Measurements from ENCODE around the gene SCMH1. TPM values are rescaled to one million over a fixed set of nuclear protein-coding genes. Genes with fewer than 3 reads are reported as not detected.
"Not testable (repeated sequence)": the region's sequence is repeated elsewhere in the genome, so short reads cannot be mapped to it uniquely, and the experiment has no call there.

SCMH1 gene
- total and polyA plus RNA-seq, 10 donors = 8.6 to 40.5 (median 26.1) TPM

DNA sequence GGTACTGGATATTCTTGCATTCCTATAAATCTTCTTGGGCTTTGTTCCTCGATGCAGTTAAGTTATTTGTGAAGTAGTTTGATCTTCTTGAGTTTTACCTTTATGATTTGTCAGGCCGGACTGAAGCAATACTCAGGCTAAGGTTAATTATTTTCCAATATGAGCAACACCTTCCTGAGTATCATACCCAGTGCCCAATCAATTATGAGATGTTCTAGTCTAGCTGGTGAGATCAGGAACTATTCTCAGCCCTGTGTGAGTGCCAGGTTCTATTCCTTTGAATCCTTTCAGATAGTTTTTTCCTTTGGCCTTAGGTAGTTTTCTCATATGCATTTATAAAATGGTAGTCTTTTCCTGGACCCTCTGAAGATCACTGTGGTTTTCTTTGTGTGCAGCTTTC lies 92.5 kb downstream of the SCMH1 start:
- peaks cover 0 to 66% (median 14%) of the 10 kb centered on the region in 6 donors for H3K36me3 ChIP-seq
- WGBS, 5 donors = 66 to 79% (median 73%) methylated on average over 2 of the region's 2 CpGs
- no peaks in the 10 kb centered on the region for H3K4me1 ChIP-seq
- no peak overlapping the region for H3K27ac ChIP-seq
- no peaks in the 10 kb centered on the region for H3K27me3 ChIP-seq (replicated peaks in 1 of 7)
- TF ChIP-seq POLR2A (IDR thresholded peaks at IDR 0.05) = no peak
- TF ChIP-seq POLR2AphosphoS5 (IDR thresholded peaks at IDR 0.05) = no peak
- TF ChIP-seq, protein P1, sequence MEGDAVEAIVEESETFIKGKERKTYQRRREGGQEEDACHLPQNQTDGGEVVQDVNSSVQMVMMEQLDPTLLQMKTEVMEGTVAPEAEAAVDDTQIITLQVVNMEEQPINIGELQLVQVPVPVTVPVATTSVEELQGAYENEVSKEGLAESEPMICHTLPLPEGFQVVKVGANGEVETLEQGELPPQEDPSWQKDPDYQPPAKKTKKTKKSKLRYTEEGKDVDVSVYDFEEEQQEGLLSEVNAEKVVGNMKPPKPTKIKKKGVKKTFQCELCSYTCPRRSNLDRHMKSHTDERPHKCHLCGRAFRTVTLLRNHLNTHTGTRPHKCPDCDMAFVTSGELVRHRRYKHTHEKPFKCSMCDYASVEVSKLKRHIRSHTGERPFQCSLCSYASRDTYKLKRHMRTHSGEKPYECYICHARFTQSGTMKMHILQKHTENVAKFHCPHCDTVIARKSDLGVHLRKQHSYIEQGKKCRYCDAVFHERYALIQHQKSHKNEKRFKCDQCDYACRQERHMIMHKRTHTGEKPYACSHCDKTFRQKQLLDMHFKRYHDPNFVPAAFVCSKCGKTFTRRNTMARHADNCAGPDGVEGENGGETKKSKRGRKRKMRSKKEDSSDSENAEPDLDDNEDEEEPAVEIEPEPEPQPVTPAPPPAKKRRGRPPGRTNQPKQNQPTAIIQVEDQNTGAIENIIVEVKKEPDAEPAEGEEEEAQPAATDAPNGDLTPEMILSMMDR (IDR thresholded peaks at IDR 0.05 in 8 of 11, conservative IDR thresholded peaks at IDR 0.05 in 3 of 11) = no peak
- DNase-seq = no peak
- H3K4me3 ChIP-seq = no peak overlapping the region
- intact Hi-C loops (cut with DNase I; ENCODE audit: low total_unique reads) = no loop called here
- no peaks in the 10 kb centered on the region for H3K9me3 ChIP-seq

DNA sequence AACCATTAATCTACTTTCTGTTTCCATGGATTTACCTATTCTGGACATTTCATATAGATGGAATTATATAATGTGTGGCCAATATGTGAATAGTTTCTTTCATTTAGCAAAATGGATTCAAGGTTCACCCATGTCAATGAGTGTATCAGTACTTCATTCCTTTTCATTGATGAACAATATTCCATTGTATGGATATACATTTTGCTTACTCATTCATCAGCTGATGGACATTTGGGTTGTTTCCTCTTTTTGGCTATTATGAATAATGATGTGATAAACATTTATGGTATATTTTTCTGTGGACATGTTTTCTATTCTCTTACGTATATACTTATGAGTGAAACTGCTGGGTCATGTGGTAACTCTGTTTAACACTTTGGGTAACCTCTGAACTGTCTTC lies 97.8 kb downstream of the SCMH1 start:
- no peaks in the 10 kb centered on the region for H3K27me3 ChIP-seq (replicated peaks in 1 of 7)
- no peaks in the 10 kb centered on the region for H3K4me1 ChIP-seq
- intact Hi-C loops (cut with DNase I; ENCODE audit: low total_unique reads) = no loop called here
- no peak overlapping the region for H3K4me3 ChIP-seq
- H3K27ac ChIP-seq = no peak overlapping the region
- H3K9me3 ChIP-seq = peaks cover 0 to 21% (median 19%) of the 10 kb centered on the region in 8 donors
- WGBS, 5 donors = 85 to 100% (median 93%) methylated on average over 1 of the region's 1 CpG
- no peak for DNase-seq
- TF ChIP-seq, protein P1 (IDR thresholded peaks at IDR 0.05 in 8 of 11, conservative IDR thresholded peaks at IDR 0.05 in 3 of 11) = no peak
- no peak for TF ChIP-seq POLR2A (IDR thresholded peaks at IDR 0.05)
- peaks cover 0 to 62% (median 24%) of the 10 kb centered on the region in 6 donors for H3K36me3 ChIP-seq

DNA sequence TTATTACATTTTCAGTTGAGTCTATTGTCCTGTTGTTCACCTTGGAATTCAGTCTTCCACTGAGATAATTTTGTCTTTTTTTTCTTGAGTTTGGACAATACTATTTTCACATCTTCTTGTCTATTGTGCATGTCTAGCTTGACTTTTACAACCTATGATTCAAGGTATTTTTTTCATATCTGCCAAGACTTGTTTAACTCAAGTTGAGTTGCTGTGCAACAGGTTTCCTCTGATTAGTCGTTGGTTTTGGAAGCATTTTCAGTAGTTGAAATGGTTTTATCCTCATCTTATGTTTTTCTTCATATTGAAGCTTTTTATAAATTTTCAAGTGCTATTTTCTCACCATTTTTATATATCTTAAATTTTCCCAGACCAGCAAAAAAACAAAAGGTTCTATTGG lies 103.6 kb downstream of the SCMH1 start:
- no peaks in the 10 kb centered on the region for H3K27me3 ChIP-seq (replicated peaks in 1 of 7)
- H3K4me3 ChIP-seq = no peak overlapping the region
- TF ChIP-seq, protein P1 (IDR thresholded peaks at IDR 0.05 in 8 of 11, conservative IDR thresholded peaks at IDR 0.05 in 3 of 11) = no peak
- TF ChIP-seq POLR2AphosphoS5 (IDR thresholded peaks at IDR 0.05) (no peak), POLR2A (IDR thresholded peaks at IDR 0.05) (no peak)
- no peak overlapping the region for H3K27ac ChIP-seq
- intact Hi-C loops (cut with DNase I; ENCODE audit: low total_unique reads) = no loop called here
- H3K4me1 ChIP-seq = no peaks in the 10 kb centered on the region
- no peak for DNase-seq
- peaks cover 0 to 69% (median 21%) of the 10 kb centered on the region in 6 donors for H3K36me3 ChIP-seq
- 96 to 100% (median 98%) methylated on average over 1 of the region's 1 CpG for WGBS, 5 donors
- H3K9me3 ChIP-seq = peaks cover 0 to 28% (median 19%) of the 10 kb centered on the region in 8 donors

DNA sequence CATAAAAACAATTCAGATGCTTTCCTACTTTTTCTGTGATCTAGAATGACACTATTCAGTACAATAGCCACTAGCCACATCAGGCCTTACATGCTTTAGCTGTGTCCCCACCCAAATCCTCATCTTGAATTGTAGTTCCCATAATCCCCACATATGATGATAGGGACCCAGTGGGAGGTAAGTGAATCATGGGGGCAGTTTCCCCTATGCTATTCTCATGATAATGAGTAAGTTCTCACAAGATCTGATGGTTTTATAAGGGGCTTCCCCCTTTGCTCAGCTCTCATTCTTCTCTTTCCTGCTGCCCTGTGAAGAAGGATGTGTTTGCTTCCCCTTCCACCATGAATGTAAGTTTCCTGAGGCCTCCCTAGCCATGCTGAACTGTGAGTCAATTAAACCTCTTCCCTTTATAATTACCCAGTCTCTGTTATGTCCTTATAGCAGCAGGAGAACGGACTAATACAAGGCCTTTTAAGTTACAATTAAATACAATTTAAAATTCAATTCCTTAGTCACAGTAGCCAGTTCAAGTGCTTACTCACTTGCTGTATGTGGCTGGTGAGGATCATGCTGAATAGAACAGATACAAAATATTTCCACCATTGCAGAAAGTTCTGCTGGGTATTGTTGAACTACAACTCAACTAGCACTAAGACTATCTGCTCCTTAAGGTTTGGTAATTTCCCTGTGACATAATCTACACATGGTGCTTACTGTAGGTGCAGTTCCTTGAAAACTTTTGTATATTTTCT lies 106.7 kb downstream of the SCMH1 start:
- 95 to 100% (median 98%) methylated on average over 1 of the region's 1 CpG for WGBS, 5 donors
- intact Hi-C loops (cut with DNase I; ENCODE audit: low total_unique reads) = no loop called here

DNA sequence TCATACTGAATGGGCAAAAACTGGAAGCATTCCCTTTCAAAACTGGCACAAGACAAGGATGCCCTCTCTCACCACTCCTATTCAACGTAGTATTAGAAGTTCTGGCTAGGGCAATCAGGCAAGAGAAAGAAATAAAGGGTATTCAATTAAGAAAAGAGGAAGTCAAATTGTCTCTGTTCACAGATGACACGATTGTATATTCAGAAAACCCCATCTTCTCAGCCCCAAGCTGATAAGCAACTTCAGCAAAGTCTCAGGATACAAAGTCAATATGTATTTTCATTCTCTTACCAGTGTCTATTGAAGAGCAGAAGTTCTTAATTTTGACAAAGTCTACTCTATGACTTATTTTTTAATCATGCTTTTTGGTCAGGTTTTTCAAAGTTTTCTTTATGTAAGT lies 107.8 kb downstream of the SCMH1 start:
- H3K27ac ChIP-seq; H3K9me3 ChIP-seq; DNase-seq; H3K27me3 ChIP-seq (replicated peaks in 1 of 7); H3K4me1 ChIP-seq; H3K4me3 ChIP-seq; intact Hi-C loops (cut with DNase I; ENCODE audit: low total_unique reads): not testable (repeated sequence)
- 54 to 89% (median 76%) methylated on average over 2 of the region's 2 CpGs for WGBS, 5 donors
- H3K36me3 ChIP-seq = peaks cover 0 to 44% (median 0%) of the 10 kb centered on the region in 6 donors

More for the DNA sequence above, 106.7 kb downstream of the SCMH1 start:
- Histone ChIP-seq H3K27me3 (replicated peaks in 1 of 7) (no peaks in the 10 kb centered on the region), H3K4me3 (no peak overlapping the region), H3K36me3 (peaks cover 0 to 48% (median under 1%) of the 10 kb centered on the region in 6 donors), H3K4me1 (no peaks in the 10 kb centered on the region), H3K27ac (no peak overlapping the region), H3K9me3 (peaks cover 0 to 11% (median 5%) of the 10 kb centered on the region in 8 donors)
- TF ChIP-seq POLR2A (IDR thresholded peaks at IDR 0.05) = no peak
- TF ChIP-seq, protein P1 (IDR thresholded peaks at IDR 0.05 in 8 of 11, conservative IDR thresholded peaks at IDR 0.05 in 3 of 11) = no peak
- TF ChIP-seq POLR2AphosphoS5 (IDR thresholded peaks at IDR 0.05) = no peak
- no peak for DNase-seq

All from spleen (tissue), 11 donors.